M059J (cell line): ENCODE data around the gene MYL11. TPM values are rescaled to one million over a fixed set of nuclear protein-coding genes. Genes with fewer than 3 reads are reported as not detected.
"Not testable (repeated sequence)": the region's sequence is repeated elsewhere in the genome, so short reads cannot be mapped to it uniquely, and the experiment has no call there.

Experiments used
- DNase-seq: peaks from one replicate; pipeline ENCODE4 v3.0.0-alpha.2; 2012; ENCODE audit warnings: low read depth
- total RNA-seq: library from RNA; depleted of rRNA; stranded (reverse); fragments of >200 nt; shearing (Covaris generic); gene quantifications from 2 replicates; pipeline ENCODE4 v1.2.3, GENCODE V29; 2014

MYL11 gene
- total RNA-seq, 1 experiment from 2014 or later: not detected

DNA sequence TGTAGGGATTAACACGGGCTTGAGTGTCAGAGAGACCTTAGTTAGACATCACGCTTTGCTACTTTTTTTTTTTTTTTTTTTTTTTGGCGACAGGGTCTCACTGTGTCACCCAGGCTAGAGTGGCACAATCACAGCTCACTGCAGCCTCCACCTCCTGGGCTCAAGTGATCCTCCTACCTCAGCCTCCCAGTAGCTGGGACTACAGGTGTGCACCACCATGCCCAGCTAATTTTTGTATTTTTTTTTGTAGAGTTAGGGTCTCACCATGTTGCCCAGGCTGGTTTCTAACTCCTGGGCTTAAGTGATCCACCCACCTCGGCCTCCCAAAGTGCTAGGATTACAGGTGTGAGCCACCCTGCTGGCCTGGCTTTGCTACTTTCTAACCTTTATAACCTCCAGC is 22.0 kb downstream of the MYL11 start:
- DNase-seq: not testable (repeated sequence)

DNA sequence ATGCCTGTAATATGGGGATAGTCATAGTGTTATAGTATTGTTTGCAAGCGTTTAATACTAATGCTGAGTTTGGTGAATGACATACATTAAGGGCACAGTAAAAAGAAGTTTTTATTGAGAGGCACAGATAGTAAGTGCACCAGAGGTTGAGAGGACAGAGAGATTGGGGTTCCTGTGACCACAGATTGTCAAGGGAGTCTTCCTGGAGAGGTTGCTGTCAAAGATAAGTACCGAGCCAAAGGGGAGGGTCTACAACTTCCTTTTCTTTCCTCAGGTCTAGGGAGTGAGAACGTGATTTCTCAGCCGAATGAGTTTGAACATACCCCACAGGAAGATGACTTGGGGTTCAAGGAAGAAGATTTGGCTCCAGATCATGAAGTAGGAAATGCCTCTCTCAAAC is 22.5 kb downstream of the MYL11 start:
- no peak for DNase-seq

DNA sequence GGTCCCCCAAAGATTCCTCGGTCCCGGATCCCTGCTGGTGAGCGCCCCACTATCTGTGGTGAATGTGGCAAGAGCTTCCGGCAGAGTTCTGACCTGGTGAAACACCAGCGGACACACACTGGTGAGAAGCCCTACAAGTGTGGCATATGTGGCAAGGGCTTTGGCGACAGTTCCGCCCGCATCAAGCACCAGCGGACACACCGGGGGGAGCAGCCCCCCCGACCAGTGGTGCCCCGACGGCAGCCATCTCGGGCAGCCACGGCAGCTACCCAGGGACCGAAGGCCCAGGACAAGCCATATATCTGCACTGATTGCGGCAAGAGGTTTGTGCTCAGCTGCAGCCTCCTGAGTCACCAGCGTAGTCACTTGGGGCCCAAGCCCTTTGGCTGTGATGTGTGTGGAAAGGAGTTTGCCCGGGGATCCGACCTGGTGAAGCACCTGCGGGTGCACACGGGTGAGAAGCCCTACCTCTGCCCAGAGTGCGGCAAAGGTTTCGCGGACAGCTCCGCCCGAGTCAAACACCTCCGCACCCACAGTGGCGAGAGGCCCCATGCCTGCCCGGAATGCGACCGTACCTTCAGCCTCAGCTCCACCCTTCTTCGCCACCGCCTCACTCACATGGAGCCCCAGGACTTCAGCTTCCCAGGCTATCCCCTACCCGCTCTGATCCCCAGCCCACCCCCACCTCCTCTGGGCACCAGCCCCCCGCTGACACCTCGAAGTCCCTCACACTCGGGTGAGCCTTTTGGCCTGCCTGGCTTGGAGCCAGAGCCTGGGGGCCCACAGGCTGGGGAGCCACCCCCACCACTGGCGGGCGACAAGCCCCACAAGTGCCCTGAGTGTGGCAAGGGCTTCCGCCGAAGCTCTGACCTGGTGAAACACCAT is 23.4 kb downstream of the MYL11 start:
- DNase-seq: no peak

DNA sequence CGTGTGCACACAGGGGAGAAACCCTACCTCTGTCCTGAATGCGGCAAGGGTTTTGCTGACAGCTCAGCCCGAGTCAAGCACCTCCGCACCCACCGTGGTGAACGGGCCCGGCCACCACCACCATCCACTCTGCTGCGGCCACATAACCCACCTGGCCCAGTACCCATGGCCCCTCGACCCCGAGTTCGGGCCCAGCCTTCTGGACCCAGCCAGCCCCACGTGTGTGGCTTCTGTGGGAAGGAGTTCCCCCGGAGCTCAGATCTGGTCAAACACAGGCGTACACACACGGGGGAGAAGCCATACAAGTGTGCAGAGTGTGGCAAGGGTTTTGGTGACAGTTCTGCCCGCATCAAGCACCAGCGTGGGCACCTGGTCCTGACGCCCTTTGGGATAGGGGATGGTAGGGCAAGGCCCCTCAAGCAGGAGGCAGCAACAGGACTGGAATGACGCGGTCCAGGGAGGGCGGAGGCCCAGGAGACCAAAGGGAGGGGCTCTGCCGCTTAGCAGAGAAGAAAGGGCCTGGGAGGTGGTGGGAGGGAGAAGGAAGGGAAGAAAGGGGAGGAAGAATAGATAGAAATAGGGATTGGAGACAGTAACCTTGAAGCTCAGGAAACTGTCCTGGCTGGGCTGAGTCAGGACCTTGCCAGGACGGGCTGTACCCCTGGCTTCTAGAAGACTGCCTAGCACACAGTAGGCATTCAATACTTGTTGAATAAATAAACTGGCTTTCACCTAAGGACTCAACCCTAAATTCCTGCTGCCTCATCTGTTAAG is 24.2 kb downstream of the MYL11 start:
- no peak for DNase-seq

DNA sequence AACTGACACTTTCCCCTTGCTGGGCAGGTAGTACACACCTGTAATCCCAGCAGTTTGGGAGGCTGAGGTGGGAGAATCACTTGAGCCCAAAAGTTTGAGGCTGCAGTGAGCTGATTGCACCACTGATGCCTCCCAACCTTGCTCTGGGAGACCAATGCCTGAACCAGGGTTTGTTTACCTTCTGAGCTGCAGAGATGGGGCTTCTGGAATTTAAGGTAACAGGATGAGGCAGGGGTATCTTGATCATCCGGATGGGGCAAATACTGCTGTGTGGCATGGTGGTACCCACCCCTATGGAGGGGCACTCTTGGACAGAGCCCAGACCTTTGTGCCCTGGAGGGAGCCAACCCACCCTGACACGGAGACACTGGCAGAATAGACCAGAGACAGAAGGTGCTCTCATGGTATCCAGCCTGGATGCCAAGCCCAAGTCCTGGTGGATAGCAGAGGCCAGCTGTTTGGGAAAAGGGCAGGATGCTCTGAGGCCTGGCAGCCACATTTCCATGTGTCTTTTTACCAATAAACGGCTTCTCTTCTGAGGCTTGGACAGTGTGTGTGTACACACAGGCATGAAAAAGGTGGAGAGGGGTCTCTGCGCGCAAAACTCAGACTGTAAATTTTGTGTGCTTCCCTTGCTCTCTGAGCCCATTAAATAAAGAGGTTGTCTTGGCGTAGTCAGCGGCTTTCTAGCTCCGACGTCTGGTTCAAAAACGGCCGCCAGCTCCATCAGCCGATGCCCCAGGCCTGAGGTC is 25.0 kb downstream of the MYL11 start:
- DNase-seq: no peak

DNA sequence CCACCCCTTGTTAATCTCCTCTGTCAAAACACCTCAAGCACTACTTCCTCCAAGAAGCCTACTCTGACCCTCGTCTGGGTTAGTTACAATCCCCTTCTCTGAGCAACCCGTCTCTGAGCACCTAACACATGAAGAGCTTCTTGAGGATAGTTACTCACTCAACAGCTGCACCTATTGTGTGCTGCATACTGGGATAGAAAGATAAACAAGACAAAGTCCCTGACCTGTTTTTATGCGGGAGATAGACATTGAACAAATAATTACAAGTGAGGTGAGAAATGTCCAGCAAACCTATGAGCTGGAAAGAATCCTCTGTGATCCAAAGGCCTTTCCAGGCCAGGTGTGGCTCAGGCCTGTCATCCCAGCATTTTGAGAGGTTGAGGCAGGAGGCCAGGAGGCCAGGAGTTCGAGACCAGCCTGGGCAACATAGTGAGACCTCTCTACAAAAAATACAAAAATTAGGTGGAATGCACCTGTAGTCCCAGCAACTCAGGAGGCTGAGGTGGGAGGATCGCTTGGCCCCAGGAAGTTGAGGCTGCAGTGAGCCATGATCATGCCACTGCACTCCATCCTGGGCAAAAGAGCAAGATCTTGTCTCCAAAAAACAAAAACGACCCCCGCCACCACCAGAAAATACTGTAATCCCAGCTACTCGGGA is 27.3 kb downstream of the MYL11 start:
- DNase-seq: no peak

DNA sequence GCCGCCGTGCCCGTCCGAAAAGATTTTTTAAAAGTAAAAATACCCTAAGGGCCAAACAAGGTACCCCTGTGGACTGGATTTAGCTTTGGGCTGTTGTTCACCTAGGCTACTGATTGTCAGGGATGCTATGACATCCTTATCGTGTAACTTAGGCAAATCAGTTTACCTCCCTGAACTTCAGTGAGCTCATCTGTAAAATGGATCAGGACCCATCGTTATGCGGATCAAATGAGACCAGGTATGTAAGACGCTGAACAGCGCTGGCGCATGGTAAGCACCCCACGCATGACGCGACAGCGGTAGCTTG is 32.1 kb downstream of the MYL11 start:
- no peak for DNase-seq

DNA sequence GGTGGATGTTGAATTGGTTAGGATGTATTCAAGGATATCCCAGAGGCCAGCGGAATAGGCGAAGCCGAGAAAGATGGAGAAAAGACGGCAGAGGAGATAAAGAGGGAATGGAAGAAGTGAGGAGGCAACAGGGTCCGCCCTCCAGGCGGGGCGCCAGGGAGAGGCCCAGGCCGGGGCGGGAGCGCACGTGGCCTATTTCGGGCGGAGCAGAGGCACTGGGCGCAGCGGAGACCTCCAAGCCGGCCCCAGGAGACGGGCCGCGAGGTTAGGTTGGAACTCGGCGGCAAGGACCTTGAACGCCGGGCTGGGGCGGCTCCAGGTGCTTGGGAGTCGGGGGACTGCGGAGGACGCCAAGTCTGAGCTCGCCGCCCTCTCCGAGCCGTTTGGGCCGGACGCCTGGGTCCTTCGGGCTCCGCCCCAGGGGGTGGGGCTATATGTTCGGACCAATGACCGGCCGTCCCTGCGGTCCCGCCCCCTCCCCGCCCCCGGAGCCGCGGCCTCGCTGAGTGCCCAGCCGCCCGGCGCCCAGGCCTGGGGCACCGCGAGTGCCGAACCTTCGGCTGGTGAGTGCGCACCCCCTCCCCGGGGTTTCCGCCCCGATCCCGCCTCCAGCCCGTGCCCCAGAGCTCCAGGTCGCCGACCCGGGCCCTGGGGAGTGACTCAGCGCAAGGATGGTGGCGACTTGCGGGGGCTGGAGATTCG is 32.7 kb downstream of the MYL11 start, which contains the start of gene ZNF771:
ZNF771 (plus strand) TSS at position 505 of the 702 bp plus-strand sequence. CDS start 448 bp downstream, outside the sequence.
- peak; percentile 84 for DNase-seq

DNA sequence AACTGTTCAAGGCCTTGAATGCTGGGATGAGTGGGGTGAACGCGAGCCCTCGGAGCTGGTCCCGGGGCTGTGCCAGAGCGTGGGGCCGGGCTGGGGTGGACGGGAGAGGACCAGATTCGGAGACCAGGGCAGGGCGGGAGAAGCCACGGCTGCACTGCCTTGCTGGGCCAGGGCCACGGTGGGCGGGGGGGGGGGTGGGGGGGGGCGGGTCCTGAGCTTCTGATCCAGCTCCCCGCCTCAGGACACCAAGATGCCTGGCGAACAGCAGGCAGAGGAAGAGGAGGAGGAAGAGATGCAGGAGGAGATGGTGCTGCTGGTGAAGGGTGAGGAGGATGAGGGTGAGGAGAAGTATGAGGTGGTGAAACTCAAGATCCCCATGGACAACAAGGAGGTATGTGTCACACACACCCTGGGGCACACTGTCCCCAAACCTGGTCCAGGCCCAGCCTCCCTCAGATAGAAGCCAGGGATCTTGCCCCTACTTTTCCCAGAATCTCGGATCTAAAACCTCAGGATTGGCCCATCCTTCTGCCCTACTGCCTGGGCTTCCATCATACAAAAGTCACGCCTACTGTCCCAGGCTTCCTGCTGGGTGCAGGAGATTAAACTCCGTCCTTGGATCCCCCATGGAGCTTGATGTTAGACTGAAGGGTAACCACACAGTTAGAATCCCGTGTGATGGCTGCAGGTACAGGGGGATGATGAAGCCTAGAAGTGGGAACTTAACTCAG is 33.4 kb downstream of the MYL11 start:
- DNase-seq: no peak

DNA sequence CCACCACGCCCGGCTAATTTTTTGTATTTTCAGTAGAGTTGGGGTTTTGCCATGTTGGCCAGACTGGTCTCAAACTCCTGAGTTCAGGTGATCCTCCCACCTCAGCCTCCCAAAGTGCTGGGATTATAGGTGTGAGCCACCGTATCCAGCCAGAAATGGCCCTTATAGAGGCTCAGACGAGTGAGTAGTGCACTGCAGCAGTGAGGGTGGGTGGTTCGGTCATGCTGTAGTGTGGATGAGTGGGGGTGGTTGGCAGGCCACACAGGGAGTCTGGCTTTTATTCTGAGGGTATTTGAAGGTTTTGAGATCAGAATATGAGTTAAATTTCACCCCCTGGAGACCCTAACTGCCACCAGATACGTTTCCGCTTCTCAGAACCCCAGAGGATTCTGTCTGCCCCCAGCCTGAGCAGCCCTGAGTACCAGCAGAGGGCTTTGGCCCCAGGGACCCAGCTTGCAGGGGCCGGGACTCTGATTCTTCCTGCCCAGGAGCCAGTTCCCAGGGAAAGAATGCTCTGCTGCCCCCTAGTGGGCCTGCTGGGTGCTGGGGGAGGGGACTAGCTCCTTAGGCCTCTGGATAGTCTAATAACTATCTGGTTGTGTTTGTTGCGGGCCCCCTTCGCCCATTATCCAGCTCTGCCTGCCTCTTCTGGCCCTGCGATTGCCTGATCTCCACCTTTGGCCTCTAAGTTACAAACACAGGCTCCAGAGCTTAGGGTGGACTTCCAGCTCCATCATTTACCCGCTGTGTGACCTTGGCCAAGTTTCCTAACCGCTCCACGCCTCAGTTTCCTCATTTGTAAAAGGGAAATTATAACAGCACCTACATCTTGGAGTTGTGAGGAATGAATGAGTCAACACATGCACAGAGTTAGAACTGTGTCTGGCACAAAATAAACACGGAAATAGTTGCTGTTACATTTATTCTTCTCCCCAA is 34.8 kb downstream of the MYL11 start:
- peak; percentile 86 for DNase-seq

DNA sequence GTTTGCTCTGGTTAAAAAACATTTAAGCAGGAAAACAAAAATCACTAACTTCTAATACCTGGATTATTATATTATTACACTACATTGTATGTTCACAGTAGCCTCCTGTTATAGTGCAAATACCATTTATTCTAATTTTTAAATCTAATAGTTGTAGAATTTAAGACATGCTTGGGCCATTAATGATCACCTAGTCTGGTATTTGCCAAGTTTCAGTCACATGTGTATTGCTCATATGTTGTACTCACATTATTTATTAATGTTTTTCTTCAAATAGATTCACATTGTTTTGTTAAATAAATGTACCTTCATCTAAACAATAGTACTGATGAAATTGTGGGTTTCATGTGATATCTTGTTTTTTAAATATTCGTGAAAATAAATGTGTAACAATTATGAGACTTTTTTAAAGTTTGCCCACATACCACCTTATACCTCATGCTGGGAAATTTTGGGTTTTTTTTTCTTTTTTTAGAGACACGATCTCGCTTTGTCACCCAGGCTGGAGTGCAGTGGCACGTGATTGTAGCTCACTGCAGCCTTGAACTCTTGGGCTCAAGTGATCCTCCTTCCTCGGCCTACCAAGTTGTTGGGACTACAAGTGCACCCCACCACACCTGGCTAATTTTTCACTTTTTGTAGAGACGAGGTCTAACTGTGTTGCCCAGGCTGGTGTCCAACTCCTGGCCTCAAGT is 38.7 kb downstream of the MYL11 start:
- no peak for DNase-seq

DNA sequence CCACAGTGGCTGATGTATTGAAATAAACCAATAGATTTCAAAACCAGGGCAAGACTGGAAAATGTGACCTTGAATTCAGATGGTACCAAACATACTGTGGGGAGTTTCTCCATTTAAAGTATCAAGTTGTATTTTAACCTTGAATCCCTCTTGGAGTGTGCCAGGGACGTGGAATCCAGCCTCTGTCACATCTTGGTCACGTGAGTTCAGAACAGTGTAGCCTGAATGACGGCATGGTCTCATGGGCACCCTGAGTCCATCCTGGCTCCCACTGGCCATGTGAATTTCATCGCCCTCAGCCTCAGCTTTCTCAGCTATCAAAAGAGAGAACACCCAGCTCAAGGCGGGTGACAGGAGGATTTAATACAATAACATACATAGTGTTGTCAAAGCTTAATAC is 39.6 kb downstream of the MYL11 start:
- DNase-seq: no peak

DNA sequence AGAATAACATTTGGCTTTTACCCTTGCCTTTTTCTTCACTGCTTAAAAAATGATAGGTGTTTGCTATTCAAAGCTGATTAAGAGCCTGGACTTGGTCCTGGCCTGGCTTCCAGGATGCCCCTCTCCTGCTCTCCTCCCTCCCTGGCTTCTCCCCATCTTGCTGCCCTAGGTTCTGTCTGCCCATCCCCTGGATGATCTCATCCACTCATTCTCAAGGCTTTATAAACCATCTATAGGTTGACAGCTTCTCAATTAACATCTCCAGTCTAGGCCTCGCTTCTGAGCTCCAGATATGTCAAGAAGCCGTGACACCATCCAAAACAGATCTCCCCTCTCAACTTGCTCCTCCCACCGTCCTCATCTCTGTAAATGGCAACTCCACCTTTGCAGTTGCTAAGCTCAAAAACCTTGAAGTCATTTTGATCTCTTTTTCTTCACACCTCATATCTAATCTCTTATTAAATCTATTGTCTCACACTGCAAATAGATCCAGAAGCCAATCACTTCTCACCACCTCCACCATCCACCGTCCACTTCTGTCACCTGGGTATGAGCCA is 41.5 kb downstream of the MYL11 start:
- no peak for DNase-seq

DNA sequence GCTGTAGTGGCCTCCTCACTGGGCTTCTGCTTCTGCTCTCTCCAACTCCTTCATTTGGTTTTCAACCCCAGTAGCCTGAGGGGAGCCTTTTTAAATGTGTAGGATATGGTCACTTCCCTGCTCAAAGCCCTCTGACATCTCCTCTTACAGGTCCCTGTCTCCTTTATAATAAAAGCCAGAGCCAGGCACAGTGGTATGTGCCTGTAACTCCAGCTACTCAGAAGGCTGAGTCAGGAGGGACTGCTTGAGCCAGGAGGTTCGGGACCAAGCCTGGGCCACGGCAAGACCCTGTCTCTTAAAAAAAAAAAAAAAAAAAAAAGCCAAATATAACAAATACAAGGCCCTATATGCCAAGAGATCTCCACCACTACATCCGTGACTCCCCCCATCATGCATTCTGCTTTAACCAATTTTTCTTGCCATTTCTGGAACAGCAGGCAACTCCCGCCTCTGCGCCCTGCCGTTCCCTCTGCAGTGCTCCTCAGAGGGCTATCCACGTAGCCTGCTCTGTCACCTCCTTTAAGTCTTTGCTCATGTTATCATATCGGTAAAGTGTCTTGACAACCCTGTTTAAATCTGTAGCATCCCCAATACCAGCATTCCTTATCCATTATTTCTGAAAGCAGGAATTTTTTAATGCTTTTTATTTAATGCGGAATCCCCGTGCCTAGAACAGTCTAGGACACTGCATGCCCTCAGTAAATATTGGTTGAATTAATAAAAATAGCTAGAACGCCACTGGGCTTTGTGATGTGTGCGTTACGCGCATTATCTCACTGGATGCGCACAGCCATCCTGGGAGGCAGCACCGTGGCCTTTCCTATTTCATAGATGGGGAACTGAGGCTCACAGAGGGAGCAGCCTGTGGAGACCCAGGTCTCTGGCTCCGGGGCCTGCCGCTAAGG is 42.3 kb downstream of the MYL11 start:
- DNase-seq: no peak

DNA sequence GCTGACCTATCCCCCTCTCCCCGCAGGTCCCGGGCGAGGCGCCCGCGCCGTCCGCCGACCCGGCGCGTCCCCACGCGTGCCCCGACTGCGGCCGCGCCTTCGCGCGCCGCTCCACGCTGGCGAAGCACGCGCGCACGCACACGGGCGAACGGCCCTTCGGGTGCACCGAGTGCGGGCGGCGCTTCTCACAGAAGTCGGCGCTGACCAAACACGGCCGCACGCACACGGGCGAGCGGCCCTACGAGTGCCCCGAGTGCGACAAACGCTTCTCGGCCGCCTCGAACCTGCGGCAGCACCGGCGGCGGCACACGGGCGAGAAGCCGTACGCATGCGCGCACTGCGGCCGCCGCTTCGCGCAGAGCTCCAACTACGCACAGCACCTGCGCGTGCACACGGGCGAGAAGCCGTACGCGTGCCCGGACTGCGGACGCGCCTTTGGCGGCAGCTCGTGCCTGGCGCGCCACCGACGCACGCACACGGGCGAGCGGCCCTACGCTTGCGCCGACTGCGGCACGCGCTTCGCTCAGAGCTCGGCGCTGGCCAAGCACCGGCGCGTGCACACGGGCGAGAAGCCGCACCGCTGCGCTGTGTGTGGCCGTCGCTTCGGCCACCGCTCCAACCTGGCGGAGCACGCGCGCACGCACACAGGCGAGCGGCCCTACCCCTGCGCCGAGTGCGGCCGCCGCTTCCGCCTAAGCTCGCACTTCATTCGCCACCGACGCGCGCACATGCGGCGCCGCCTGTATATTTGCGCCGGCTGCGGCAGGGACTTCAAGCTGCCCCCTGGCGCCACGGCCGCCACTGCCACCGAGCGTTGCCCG is 43.1 kb downstream of the MYL11 start:
- DNase-seq: no peak
